Measurements from ENCODE around the gene SPATA31E1.

Gene SPATA31E1

DNA sequence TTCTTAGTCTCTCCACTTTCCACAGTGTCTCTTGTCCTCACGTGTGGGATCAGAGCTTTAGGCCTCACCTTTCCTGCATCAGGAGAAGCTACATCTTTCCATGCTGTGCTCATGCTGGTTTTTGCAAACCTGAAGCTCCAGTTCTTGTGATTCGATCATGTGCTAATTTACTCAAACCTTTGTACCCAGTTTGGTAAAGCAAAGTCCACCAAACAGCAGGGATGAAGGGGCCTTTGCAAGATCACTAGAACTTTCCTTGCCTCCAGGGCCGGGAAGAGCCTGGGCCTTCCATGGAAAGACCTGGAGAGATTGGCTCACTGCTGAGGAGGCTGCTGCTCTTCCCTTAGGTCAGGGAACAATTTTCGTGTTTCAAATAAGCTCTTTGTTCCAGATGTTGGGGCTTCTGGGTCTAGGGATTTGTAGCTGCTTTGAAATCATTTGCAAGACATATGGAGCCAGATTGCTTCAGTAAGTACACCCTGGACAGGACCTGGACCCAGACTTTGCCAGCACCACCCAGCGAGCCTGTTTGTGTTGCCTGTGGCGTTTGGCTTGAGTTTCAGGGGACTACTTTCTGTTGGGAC lies 18.7 kb upstream of the SPATA31E1 start:
- DNase-seq, result no peak

DNA sequence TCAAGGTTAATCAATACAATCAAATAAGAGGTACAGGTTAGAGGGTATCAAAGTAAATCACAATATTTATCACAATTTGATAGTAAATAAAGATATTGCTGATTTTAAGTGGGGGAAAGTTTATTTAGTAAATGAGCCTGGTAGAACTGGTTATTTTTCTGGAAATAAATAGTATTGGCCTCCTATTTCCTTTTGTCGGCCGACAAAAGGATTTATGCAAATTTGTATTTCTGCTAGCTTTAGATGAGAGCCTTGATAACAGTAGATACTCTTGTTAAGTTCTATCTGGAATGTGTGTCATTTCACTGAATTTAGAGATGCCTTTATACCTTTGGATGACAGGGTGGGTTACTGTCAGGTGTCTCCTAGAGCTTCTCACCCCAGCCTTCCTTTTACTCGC lies 17.8 kb upstream of the SPATA31E1 start:
- no peak for DNase-seq

DNA sequence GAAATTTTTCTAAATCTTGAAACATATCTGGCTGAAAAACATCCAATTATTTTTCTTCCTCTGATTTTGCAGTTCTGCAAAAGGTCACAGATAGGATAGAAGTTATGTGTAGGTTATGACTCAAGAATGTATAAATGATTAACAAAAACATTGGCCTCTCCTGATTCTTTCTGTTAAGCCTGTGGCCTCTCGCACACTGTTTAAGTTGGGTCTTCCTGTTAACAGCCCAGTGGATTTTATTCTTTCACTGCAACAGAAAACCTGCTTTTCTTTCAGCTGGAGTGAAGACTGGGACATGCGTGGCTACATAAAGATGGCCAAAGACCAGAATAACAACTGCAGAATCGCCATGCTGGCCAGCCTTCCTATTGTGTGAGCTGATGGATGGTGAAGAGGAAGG lies 17.1 kb upstream of the SPATA31E1 start:
- DNase-seq, result peak; percentile 27

DNA sequence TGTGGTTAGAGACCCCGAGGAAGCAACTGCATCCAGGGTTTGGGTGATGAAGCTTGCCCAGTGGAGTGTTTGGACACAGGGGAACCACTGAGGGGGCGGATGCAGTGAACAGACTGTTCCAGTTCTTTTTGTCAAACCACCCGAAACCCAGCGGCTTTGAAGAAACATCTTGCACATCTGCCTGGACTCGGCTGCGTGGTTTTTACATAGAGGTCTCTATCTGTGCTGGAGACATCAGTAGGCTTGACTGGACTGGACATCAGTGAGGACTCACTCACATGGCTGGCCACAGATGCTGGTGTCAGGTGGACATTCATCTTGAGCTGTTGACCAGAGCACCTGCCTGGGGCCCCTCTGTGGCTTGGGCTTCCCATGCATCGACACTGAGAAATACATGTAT lies 15.3 kb upstream of the SPATA31E1 start:
- no peak for DNase-seq

DNA sequence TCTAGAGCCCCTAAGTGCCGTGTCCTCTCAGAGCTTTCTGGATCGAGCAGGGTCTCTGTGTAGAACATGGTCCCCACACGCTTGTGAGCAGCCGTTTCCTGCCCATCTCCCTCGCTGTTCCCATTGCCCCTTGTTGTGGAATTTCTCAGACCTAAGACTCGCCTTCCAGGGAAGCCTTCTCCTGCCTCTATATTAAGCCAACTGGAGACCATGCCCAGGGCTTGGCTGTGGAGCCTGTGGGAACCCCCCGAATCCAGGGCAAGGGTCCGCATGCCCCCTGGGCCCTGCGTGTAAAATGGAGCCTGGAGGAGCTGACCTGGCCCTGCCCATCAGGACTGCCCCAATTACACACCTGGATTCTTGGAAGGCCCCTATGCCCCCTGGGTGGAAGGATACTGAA lies 14.5 kb upstream of the SPATA31E1 start:
- DNase-seq, result no peak

DNA sequence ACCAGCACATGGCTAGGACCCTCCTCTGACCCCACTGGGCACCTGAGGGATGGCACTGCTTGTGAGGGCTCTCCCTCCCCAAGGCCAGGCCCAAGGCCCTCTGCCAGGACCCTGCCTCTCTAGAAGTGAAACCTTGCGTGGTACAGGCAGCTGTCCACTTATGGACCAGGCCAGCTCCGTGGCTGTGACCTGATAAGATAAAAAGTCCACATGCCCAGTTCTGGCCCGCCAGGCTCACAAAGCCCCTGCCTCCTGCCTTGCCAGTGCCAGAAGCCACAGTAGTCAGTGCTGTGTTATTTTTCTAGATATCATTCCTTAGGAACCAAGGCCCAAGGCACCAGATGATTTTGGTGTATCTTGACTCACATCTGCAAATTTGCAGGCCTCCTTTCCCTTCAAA lies 14.0 kb upstream of the SPATA31E1 start:
- DNase-seq, result no peak

DNA sequence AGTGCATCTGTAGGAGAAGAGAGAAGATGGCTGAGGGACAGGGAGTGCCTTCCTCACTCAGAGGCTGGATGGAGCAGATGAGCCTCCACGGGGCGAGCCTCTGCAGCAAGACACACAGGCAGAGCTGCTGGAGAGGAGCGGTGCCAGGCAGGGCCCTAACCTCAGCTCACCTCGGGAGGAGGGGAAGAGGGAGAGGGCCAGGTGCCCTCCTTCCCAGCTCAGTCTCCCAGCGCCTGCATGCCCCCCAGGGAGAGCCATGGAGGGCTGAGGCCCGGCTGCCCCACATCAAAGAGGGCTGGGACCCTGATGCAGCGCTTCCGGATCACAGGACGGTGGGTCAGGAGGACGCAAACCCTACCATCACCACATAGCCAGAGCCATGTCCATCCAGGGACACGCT lies 13.6 kb upstream of the SPATA31E1 start:
- DNase-seq, result no peak

DNA sequence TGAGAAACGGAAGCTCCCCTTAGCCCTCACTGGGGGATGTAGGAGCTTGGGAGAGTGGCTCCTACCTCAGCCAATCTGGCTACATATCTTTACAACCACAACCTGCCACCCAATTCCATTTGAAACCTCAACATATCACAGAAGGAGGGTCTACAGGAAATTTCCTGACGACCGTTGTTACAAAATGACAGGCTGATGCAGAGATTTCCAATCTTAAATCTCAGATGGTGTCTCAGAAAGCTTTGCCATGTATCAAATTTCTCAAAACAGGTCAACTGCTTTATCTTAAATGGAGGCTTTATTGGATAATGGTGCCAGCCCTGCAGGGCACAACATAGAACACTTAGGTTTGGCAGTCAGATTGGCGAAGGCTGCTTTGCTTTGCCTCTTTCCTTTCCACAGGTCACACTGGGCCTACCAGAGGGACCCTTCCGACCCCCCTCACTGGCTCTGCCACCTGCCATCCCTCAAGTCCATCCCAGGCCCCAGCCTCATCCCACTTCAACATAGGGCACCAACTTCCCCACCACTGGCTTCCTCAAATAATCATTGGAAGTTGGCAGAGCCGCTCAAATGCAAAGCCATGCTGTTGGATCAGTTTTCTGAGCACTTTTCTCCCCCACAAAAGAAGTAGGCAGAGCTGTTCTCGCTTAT lies 11.1 kb upstream of the SPATA31E1 start:
- no peak for DNase-seq

DNA sequence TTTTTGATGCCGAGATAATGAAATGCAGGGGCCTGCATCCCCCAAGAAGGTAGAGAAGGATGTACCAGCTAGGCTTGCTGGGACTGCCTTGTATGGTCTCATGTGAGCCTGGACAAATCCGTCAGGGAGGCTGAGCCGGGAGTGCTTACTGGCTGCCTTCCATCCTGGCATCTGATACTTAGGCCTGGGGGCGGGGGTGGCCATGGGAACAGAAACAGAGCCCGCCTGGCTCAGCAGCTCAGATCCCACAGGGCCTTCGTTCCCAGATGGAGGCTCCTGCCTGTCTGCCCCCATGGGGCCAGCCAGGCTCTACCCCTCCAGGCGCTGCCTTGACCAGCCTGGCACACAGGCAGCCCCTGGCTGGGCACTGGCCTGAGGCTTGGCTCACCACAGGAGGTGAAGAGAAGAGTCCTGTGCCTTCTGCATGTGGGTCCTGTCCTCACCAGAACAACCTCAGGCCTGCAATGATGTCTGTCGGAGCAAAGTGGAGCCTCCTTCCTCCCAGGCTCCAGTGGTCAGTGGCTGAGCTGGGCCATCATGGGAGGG lies 10.5 kb upstream of the SPATA31E1 start:
- peak; percentile 63 for DNase-seq

DNA sequence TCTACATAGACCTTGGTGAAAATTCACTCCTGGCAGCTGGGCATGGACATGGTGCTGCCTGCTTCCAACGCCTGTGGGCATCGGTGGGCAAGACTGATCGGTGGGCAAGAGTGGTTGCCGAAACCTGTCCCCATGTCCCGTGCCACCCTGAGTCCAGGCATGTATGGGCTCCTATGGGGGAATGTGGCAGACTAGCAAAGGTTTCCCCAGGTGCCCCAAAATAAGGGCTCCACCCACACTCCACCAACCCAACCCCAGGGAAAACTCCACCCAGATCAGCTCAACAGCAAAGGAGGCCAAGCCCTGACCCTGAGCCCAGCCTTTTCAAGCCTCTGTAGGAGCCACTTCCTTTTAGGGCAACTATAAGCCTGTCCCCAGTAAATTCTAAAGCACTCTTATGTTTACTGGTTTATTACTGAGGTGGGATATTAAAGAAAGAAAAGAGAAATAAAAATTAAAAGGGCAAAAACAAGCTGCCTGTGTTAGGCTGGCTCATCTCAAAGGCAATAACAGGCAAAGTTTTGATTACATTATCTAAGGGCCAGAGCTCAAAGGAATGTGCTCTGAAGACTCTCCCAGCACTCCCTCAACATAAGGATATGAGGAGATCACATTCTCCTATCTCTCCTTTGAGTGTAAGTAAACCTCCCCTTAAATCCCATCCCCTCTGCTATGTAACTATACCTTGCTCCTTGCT lies 8.9 kb upstream of the SPATA31E1 start:
- DNase-seq, result no peak

DNA sequence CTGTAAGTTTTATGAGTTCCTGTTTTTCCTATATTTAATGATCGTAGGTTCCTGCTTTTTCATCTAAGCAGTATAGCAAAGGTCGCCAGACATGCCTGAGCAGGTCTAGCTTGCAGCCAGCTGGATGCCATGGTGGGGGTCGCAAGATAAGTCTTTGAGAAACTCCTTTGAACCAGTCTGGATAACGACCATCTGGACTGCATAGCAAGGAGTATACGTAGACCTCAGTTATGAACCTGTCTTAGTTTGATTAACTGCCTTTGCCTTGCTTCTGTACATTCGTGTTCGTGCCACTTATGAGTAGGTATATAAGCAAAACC lies 8.4 kb upstream of the SPATA31E1 start:
- no peak for DNase-seq

DNA sequence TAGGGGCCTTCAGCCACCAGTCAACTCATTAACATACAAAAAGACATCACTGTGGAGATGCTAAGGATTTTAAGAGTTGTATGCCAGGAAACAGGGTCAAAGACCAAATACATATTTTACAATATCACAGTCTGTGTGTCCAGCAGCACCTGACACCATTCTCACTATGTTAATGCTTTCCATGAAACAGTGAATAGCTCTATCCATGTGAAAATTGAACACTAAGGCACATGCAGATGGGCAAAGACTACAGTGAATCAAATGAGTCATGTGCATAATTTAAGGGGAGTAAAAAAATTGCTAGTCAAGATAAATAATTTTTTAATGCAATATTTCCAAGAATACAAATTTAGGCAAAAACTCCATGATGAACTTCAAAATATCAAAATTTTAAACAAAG lies 7.6 kb upstream of the SPATA31E1 start:
- DNase-seq, result no peak

DNA sequence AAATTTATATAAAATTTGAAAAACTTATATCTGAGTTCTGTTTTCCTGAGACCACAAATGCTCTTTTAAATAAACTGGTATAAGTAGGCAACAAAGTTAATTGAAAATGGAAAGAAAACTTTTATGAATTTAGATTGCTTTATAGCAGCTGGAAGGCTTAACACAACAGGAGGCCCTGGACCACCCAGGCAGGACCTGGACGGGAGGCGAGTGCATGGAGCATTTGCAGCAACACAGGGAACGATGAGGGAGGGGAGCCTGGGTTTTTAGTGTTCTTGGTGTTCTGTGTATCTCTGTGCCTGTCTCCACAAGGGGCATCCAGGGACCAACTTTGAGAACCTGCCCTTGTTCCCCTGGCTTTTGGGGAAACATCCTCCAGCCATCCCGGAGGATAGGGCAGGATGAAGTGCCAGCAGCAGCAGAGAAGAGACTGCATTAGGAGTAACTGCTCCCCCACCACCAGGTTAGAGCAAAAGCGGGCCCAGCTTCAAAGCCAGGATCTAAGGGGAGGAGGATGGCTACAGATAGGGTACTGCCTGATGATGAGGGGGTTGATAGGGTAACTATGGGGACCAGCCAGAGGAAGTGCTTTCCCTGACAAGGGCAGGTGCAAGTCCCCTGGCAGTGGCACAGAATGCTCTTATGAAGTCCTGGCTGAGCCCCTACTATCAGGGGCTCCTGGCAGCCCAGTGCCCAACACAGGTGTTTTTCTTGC lies 6.7 kb upstream of the SPATA31E1 start:
- no peak for DNase-seq

DNA sequence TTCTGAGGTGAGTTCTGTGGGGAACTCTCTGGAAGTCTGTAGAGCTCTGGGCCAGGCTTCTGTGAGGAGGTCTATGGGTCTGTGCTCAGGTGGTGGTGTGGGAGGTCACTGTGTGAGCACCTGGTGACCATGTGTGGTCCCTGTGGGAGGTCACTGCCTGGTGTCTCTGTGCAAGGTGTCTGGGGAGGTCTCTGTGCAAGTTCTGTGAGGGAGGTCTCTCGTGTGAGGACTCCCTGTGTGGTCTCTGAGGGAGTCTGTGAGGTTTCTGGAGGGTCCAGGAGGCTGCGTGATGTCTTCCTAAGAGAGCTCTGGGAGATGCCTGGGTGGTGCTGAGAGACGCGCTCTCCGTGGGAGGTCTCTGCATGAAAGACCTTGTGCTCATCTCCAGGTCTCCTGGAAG lies 6.0 kb upstream of the SPATA31E1 start:
- DNase-seq, result no peak

DNA sequence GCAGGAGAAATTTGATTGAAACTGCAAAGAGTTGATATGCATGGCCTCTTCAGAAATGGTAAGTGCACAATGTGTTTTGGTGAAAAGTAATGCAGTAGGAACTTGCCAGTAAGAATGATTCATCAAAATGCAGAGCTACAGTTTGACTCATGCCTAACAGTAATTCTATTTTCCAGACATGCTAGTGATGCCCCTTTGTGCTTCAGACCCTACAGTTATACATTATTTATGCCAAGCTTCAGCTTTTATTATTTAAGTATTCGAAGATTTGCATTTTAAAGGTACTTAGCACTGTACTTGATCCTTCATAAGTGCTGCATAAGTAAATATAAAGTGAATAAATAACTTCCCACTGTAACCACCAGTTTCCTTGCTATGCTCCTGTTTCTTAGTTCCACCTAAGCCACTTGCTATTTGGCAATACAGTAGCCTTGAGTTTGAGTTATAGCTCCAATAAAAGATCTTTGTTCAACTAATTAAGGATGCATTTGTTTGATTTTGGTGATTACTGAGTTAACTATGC lies 3.6 kb upstream of the SPATA31E1 start:
- peak; percentile 79 for DNase-seq

DNA sequence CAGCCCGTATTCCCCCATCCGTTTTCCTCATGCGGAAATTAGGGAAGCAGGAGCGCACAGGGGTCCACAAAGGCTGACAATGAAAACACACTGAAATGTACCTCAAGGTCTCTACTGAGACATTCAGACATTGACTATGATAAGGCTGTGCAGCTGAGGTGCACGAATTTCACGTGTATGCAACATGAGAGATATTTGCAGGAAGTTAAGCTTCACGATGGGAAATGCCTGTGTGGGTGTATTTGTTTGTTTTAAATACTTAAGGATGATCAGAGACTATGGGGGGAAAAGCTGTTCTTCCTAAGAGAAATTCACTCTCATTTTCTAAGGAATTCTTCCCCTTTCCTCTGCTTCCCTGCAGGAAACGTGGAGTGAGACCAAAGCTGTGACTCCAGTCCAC lies 2.6 kb upstream of the SPATA31E1 start:
- DNase-seq, result peak; percentile 7

DNA sequence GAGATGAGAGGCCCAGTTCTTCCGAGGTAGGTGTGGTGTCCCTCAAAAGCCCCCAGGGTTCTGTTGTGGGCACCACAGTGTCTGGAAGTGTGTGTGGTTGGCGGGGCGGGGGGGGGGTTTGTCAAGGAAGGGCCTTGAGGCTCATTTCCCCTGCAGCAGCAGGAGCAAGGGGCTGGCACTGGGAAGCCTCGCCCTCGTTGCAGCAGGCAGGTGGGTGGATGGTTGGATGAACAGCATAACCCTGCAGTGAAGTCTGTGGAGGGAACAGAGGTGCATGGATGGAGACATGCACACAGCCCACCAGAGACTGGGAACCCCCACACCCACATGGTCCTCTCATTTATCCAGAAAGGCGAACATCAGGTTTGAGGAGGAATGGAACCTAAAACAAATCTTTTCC lies 2.0 kb upstream of the SPATA31E1 start:
- DNase-seq, result no peak

DNA sequence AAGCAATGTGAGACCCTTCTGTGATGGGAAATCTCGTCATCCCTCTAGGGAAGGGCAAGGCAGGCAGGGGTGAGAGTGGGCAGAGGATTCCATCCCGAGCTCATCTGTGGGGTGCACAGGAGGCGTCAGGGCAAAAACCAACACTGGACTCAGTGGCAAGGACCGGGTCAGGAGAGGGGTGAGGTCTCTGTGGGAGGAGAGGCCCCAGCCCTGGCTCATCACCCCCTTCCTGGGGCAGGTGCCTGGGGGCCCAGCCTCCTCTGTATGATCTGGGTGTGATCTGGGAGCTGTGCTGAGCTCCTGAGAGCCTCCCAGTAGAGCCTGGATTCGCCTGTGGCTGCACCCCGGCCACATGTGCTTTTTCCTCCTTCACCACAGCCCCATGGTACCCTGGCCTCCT lies 597 bp downstream of the SPATA31E1 start:
- DNase-seq, result no peak

DNA sequence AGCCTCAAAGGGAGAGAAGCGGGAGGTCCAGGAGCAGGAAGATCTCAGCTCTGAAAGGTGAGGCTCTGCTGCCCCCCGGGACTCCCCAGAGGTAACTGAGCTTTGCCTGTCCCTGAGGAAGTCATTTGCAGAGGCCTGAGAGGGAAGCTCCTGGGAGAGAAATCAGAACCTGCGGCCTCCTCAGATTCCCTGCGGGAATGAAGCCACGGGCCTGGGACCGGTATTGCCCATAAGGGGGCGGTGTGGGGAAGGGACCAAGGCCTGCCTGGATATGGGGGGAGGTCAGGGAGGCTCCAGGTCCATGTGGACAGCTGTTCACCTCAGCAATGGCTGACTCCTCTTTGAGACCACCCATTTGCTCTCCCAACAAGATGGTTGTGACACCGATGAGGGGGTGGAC lies 1.3 kb downstream of the SPATA31E1 start:
- DNase-seq, result no peak

DNA sequence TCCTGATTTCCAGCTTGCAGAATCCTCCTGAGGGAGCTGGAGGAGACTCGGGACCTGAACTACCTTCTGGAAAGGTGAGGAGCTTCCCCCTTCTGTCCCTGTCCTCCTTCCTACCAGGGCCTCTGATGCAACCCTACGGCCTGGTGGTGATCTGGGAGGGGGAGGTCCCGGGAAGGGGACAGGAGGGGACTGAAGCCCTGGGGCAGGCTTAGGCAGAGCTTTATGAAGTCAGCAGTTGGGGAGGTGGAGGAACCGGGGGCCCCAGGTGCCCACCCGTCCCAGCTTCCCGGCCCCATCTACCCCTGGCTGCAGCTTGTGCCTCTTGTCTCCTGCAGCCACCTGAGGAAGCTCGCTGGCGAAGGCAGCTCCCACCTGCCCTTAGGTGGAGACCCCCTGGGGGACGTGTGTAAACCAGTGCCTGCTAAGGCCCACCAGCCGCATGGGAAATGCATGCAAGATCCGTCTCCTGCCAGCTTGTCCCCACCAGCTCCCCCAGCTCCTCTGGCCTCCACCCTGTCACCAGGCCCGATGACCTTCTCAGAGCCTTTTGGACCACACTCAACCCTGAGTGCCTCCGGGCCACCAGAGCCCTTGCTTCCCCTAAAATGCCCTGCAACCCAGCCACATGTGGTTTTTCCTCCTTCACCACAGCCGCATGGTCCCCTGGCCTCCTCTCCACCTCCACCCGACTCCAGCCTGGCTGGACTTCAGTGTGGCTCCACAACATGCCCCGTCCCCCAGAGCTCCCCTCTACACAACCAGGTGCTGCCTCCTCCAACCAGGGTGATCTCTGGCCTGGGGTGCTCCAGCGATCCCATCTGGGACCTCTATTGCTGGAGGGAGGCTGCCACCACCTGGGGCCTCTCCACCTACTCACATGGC lies 2.1 kb downstream of the SPATA31E1 start:
- no peak for DNase-seq

DNA sequence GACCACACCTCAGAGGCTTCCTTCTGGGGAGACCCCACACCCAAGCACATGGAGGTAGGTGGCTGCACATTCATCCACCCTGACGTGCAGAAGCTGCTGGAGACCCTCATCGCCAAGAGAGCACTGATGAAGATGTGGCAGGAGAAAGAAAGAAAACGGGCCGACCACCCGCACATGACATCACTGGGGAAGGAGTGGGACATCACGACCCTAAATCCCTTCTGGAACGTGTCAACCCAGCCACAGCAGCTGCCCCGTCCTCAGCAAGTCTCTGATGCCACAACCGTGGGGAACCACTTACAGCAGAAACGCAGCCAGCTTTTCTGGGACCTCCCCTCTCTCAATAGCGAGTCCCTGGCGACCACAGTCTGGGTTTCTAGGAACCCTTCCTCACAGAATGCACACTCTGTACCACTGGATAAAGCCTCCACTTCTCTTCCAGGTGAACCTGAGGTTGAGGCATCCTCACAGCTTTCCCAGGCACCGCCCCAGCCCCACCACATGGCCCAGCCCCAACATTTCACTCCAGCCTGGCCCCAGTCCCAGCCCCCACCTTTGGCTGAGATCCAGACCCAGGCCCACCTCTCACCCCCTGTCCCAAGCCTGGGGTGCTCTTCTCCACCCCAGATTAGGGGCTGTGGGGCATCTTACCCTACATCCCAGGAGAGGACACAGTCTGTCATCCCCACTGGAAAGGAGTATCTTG lies 3.0 kb downstream of the SPATA31E1 start:
- DNase-seq, result no peak
